Stimulated activated CD4-positive, alpha-beta T cell treated with anti-CD3 and anti-CD28 coated beads, Interleukin-1b, Interleukin-23, amount 100 ng/mL, for 4 hours (primary cell): ENCODE data around the gene SCYL2.
"Not testable (repeated sequence)": the region's sequence is repeated elsewhere in the genome, so short reads cannot be mapped to it uniquely, and the experiment has no call there.

Source experiments
- DNase-seq, 2 donors: peaks; one replicate each; pipeline ENCODE4 v3.0.0-alpha.2; 2020; ENCODE audit warnings: low read depth in 2 of 2

SCYL2 gene

DNA sequence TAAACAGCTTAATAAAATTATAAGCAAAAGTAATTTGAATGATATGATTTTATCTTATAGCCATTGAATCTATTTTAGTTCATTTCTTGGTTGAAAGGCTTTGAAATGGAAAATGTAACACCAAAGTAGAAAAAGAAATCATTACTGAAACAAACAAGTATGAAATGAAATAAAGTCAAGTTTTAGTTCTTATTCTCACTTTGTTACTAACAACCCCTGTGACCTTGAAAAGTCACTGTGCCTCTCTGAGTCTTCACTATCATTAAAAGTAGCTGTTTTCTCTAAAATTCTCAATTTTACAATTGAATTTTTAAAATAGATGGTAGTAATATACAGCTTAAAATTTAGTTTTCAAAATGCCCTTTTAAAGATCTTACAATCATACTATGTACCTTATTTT, 57.5 kb downstream of the SCYL2 start:
- DNase-seq = no peak

DNA sequence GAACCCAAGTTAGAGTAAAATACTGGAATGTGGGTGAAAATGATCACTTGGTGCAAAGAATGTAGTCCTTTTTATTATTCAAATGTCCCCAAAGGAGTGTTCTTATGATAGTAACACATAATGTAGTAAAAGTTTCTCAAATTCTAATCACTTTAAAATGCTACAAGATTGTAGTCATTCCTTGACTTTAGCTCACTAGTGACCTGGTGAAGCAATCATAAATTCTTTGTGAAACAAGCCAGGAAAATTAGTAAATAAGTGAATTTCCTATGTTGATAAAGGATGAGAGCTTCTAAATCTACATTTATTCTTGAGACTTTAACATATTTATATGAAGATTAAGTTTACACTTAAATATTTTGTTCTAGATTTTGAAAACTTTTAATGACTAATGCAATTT, 59.2 kb downstream of the SCYL2 start:
- no peak for DNase-seq

DNA sequence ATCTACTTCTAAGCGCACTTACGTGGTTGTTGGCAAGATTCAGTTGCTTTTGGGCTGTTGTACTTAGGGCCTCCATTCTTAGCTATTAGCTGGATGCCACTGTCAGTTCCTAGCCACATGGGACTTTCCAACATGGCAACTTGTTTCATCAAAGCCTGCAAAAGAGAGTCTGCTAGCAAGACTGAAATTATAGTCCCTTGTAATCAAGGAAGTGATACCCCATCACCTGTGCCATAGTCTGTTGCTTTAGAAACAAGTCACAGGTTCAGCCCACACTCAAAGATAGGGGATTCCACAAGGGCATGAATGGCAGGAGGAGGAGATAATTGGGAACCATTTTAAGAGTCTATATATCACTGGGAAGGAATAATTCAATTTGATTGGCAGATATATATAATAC, 62.8 kb downstream of the SCYL2 start:
- DNase-seq = no peak

DNA sequence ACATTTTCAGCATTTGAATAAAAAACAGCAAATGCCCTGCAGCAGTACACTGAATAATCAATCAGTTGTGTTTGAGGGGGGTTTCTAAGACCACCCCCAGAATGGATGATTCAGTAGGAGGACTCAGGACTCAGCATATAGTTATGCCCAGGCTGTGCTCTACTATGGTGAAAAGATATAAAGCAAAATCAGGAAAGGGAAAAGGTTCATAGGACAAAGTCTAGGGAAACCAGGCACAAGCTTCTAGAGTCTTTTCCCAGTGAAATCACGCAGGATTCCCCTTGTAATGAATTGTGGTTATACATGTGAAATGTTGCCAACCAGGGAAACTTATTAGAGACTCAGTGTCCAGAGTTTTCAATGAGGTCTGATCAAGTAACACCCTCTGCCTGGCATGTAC, 64.9 kb downstream of the SCYL2 start:
- no peak for DNase-seq

DNA sequence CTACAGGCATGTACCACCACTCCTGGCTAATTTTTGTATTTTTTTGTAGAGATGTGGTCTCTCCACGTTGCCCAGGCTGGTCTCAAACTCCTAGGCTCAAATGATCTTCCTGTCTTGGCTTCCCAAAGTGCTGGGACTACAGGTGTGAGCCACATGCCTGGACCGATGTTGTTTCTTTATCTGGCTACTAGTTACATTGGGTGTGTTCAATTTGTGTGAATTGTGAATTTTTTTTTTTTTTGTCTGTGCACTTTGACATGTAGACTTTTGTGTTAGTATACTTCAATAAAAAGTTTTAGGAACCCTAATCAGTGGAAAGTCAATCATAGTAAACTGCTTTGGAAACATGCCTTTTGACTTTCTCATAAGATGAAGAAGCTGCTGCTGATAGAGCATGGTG, 65.9 kb downstream of the SCYL2 start:
- DNase-seq = no peak

GRCh38 chr12:100337299-100337698, 70.3 kb downstream of the SCYL2 start:
- DNase-seq = no peak

DNA sequence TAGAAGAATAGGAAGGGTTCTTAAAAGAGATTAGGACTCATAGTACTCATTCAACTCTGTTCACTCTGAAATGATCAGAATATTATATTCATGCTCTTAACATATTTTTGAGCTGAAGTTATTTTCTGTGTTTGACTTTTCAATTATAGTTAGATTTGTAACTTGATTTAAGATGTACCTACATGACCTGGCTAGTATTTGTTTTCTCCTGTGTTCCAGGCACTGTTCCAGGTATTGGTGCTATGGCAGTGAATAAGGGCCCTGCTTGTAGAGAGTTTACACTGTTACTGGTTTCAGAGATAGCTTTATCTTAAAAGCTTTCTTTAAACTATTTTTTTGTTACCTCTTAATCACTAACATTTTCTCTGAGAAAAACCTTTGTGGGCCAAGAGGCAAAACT, 70.8 kb downstream of the SCYL2 start:
- no peak for DNase-seq

GRCh38 chr12:100339071-100339470, 72.1 kb downstream of the SCYL2 start:
- no peak for DNase-seq

DNA sequence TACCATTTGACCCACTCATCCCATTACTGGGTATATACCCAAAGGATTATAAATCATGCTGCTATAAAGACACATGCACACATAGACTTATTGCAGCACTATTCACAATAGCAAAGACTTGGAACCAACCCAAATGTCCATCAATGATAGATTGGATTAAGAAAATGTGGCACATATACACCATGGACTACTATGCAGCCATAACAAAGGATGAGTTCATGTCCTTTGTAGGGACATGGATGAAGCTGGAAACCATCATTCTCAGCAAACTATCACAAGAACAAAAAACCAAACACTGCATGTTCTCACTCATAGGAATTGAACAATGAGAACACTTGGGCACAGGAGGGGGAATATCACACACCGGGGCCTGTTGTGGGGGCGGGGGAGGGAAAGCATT, 75.9 kb downstream of the SCYL2 start:
- not testable (repeated sequence) for DNase-seq

DNA sequence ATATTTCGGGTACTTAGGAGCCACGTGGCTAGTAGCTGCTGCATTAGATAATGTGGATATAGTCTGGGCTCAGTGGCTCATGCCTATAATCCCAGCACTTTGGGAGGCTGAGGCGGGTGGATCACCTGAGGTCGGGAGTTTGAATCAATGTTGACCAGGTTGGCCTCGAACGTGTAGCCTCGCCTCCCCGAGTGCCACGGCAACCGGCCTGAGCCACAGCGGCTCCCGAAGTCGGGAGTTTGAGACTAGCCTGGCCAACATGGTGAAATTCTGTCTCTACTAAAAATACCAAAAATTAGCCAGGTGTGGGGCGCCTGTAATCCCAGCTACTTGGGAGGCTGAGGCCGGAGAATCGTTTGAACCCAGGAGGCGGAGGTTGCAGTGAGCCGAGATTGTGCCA, 77.4 kb downstream of the SCYL2 start:
- not testable (repeated sequence) for DNase-seq

DNA sequence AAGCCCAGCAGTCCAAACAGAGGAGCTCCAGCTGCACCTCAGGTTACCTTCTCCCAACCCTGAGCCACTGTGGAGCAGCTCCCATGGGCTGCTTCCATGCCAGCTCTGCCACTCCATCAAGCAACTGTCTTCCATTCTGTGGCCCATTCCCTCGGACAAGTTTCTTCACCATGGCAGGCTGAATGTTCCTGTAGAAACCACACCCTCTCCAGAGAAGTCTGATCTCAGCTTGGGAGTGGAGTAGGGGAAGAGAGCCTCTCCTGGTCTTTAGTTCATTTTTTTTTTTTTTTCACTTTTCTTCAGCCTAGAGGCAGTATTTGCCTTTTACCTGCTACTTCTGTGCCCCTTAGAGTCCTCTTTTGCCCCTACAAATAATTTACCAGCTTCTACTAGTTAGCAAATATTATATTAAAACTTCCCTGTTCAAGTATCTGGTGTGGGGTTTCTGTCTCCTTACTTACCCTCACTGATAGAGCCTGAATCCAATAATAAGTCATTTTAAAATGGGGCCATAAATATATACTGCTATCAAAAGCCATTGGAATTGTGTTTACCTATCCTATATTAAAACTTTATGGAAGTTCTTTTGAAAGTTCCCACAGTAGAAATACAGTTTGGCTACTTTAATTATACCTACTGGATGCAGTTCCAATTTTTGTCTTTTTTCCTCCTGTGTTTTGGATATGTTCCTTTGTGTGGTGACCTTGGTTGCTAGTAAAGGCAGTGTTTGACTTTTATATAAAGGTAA, 78.2 kb downstream of the SCYL2 start:
- no peak for DNase-seq

GRCh38 chr12:100346660-100347059, 79.7 kb downstream of the SCYL2 start:
- no peak for DNase-seq

GRCh38 chr12:100348657-100349454, 81.9 kb downstream of the SCYL2 start:
- no peak for DNase-seq

GRCh38 chr12:100356644-100357223, 89.8 kb downstream of the SCYL2 start, which contains the start of gene SLC17A8:
SLC17A8 (plus strand) TSS chr12:100357074; CDS start chr12:100357392, 318 bp downstream.
- DNase-seq = no peak

DNA sequence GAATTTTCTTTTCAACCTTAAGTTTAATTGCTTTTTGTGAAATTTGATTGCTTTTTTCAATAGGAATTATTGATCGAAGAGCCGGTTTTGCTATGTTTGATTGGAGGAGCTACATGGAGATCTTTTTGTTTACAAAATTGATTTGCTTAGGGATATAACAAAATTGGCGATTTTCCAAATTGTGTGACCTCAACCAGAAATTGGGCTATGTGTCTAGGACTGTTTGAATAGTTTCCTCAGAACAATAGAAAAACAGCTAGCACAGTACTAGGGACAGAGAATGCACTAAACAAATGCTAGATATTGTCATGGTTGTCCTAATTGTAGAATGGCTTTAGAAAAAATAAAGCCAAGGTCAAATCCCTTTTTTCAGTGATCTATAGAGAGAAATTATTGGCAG, 92.3 kb downstream of the SCYL2 start:
- no peak for DNase-seq

GRCh38 chr12:100359822-100360221, 92.8 kb downstream of the SCYL2 start:
- DNase-seq = no peak

DNA sequence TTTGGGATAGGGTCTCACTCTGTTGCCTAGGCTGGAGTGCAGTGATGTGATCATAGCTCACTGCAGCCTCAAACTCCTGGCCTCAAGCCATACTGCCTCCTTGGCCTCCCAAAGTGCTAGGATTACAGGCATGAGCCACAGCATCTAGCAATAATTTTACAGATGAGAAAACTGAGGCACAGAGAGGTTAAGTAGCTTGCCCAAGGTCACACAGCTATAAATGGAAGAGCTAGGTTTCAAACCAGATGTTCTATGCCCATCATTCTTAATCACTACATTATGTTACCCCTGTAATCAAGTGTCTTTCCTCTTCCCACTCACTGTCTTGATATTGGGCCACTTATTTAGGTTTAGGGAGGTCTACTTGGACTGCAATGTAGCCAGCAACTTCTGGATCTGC, 93.5 kb downstream of the SCYL2 start:
- DNase-seq = no peak

- no peak for DNase-seq
Observed at GRCh38 chr12:100364324-100364723, 97.3 kb downstream of the SCYL2 start.

DNA sequence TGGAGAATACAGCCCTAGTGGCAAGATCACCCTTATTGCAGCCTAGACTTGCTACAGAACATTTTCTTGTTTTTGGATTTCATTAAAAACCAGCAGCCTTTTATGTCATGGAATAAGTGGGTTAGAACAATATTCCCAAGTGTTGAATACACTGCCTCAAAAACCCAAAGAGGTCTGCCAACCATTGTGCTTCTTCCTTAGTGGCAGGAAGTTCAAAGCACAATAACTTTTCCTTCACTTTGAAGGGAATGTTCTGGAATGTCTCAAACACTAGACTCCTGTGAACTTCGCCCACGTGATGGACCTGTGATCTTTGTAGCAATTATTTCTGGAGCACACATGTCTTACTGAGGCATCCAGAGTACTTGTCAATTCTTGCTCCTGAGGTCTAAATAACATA, 98.4 kb downstream of the SCYL2 start:
- DNase-seq = no peak

DNA sequence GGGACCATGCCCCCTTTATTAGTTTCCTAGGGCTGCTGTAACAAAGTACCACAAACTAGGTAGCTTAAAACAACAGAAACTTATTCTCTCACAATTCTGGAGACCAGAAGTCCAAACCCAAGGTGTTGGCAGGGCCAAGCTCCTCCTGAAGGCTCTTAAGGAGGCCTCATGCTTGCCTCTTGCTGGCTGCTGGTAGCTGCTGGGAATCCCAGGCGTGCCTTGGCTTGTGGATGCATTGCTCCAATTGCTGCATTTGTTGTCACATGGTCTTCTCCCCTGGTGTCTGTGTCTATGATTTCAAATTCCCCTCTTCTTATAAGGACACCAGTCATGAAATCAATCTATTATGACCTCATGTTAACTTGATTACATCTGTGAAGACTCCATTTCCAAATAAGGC, 101.1 kb downstream of the SCYL2 start:
- DNase-seq = no peak

GRCh38 chr12:100371146-100371545, 104.2 kb downstream of the SCYL2 start:
- no peak for DNase-seq

- DNase-seq = no peak
Observed at GRCh38 chr12:100372853-100373640, 106.1 kb downstream of the SCYL2 start.
